HepG2 (cell line): Measurements from ENCODE around the gene PDE2A.

Experiments used
- BHLHE40 ChIP-seq: IDR thresholded peaks from 2 replicates; pipeline ENCODE4 v1.6.1; 2011; ENCODE audit warnings: low read length, improper control_type of control experiment
- CTCF ChIP-seq: sonication (generic); formaldehyde crosslinking; IDR thresholded peaks from 2 replicates; pipeline ENCODE4 v1.5.0; 2020; ENCODE audit warnings: mild to moderate bottlenecking, missing genetic modification reagents, moderate library complexity
- GABPA ChIP-seq, 2 experiments: IDR thresholded peaks; 2 replicates each; pipeline ENCODE4 v1.6.1; 2011 to 2016; ENCODE audit warnings: low read depth in 2 of 2, low read length in 1 of 2, missing biosample characterization in 1 of 2, missing genetic modification characterization in 1 of 2
- HNRNPUL1 ChIP-seq: fragments of 200-400 bp; formaldehyde crosslinking; IDR thresholded peaks from 2 replicates; pipeline ENCODE4 v1.6.1; 2017; ENCODE audit warnings: low read depth, mild to moderate bottlenecking, low read length, moderate library complexity
- MAFK ChIP-seq, 2 experiments: IDR thresholded peaks in 1 of 2; conservative IDR thresholded peaks in 1 of 2; 2 replicates each; pipeline ENCODE4 v1.6.1; 2011; ENCODE audit warnings: improper control_type of control experiment in 2 of 2, low read length in 2 of 2
- PAWR ChIP-seq: sonication (generic); formaldehyde crosslinking; IDR thresholded peaks from 2 replicates; pipeline ENCODE4 v1.4.0; 2020; ENCODE audit warnings: missing genetic modification reagents, mild to moderate bottlenecking, borderline replicate concordance
- POLR2A ChIP-seq, 2 experiments: IDR thresholded peaks; 2 replicates each; pipeline ENCODE4 v1.6.1; 2011; ENCODE audit warnings: low read depth in 2 of 2, low read length in 2 of 2, mild to moderate bottlenecking in 1 of 2, moderate library complexity in 1 of 2; ENCODE audit not compliant: insufficient read depth in 1 of 2
- SP1 ChIP-seq, 2 experiments: fragments of 450-650 bp in 1 of 2; sonication (generic) in 1 of 2; formaldehyde crosslinking in 1 of 2; IDR thresholded peaks; 2 replicates each; pipeline versions ENCODE4 v1.4.0 to v1.6.1; 2016 to 2020; ENCODE audit warnings: missing genetic modification reagents in 1 of 2
- U2AF1 ChIP-seq: fragments of 200-400 bp; formaldehyde crosslinking; optimal IDR thresholded peaks from 2 replicates; pipeline ENCODE3; 2017; ENCODE audit warnings: mild to moderate bottlenecking, low read depth, low read length
- ZNF253 ChIP-seq: sonication (generic); formaldehyde crosslinking; IDR thresholded peaks from 2 replicates; pipeline ENCODE4 v1.8.0; 2022; ENCODE audit warnings: mild to moderate bottlenecking, missing genetic modification reagents, borderline replicate concordance
- ZNF263 ChIP-seq: sonication (generic); formaldehyde crosslinking; IDR thresholded peaks from 2 replicates; pipeline ENCODE4 v1.4.0; 2020; ENCODE audit warnings: missing genetic modification reagents
- ZNF713 ChIP-seq: sonication (generic); formaldehyde crosslinking; IDR thresholded peaks from 2 replicates; pipeline ENCODE4 v1.4.0; 2020; ENCODE audit warnings: mild to moderate bottlenecking, missing genetic modification reagents
- ZNF737 ChIP-seq: sonication (generic); formaldehyde crosslinking; IDR thresholded peaks from 2 replicates; pipeline ENCODE4 v1.5.0; 2020; ENCODE audit warnings: missing genetic modification reagents, mild to moderate bottlenecking, borderline replicate concordance
- ZNF776 ChIP-seq: sonication (generic); formaldehyde crosslinking; IDR thresholded peaks from 2 replicates; pipeline ENCODE4 v1.4.0; 2020; ENCODE audit warnings: mild to moderate bottlenecking, missing genetic modification reagents

GRCh38 chr11:72700146-72700545 is 25.9 kb upstream of the PDE2A start:
- TF ChIP-seq PAWR (CRISPR knock-in tag) (no peak), ZNF263 (no peak), SP1 (IDR thresholded peaks at IDR 0.05) (no peak), SP1 (CRISPR knock-in tag; IDR thresholded peaks at IDR 0.05) (no peak), ZNF253 (CRISPR knock-in tag) (no peak), ZNF737 (CRISPR knock-in tag) (no peak), ZNF776 (no peak), GABPA (IDR thresholded peaks at IDR 0.05; ENCODE audit: low read depth, low read length) (no peak), GABPA (CRISPR knock-in tag; IDR thresholded peaks at IDR 0.05; ENCODE audit: low read depth) (no peak), BHLHE40 (no peak), MAFK (conservative IDR thresholded peaks at IDR 0.05 in 1 of 2, IDR thresholded peaks at IDR 0.05 in 1 of 2; ENCODE audit: low read length in 2 of 2) (no peak), CTCF (CRISPR knock-in tag) (no peak), HNRNPUL1 (no peak), POLR2A (IDR thresholded peaks at IDR 0.05; ENCODE audit: insufficient read depth in 1 of 2, low read depth in 2 of 2, low read length in 2 of 2) (no peak), U2AF1 (no peak), ZNF713 (CRISPR knock-in tag) (no peak)
